Stomach (tissue), 9 donors: ENCODE measurements around the gene MOB3B. TPM values are rescaled to one million over a fixed set of nuclear protein-coding genes. Genes with fewer than 3 reads are reported as not detected.

Experiments
- DNase-seq, 2 donors: peaks; one replicate each; pipeline versions ENCODE4 v3.0.0 to v3.0.0-alpha.2; 2013 to 2019
- H3K27ac ChIP-seq, 5 donors: fragments of 200-600 bp in 4 of 5; sonication (generic) in 4 of 5; one replicate each; pipeline ENCODE4 v1.5.1; 2013 to 2019; ENCODE audit warnings: mild to moderate bottlenecking in 1 of 5, moderate library complexity in 1 of 5
- H3K27me3 ChIP-seq, 3 donors: fragments of 200-600 bp; sonication (generic); one replicate each; pipeline ENCODE4 v1.5.1; 2017 to 2019; ENCODE audit warnings: mixed run types in 1 of 3
- H3K36me3 ChIP-seq, 4 donors: fragments of 200-600 bp; sonication (generic); 1 replicate in 3 of 4; 2 replicates in 1 of 4; pipeline ENCODE4 v1.5.1; 2016 to 2019
- H3K4me1 ChIP-seq, 4 donors: fragments of 200-600 bp; sonication (generic); one replicate each; pipeline ENCODE4 v1.5.1; 2016 to 2019
- H3K4me3 ChIP-seq, 4 donors: fragments of 200-600 bp; sonication (generic) in 3 of 4; one replicate each; pipeline ENCODE4 v1.5.1; 2016 to 2019; ENCODE audit warnings: mild to moderate bottlenecking in 1 of 4
- H3K9me3 ChIP-seq, 4 donors: fragments of 200-600 bp; sonication (generic); one replicate each; pipeline ENCODE4 v1.5.1; 2016 to 2019
- EP300 ChIP-seq: sonication (generic); formaldehyde crosslinking; IDR thresholded peaks from one replicate; pipeline ENCODE4 v1.6.1; 2017; ENCODE audit warnings: antibody characterized with exemption
- POLR2A ChIP-seq, 4 donors: fragments of 450-650 bp; IDR thresholded peaks; one replicate each; pipeline ENCODE4 v1.6.1; 2016; ENCODE audit warnings: antibody characterized with exemption in 4 of 4, control low read depth in 2 of 4, mild to moderate bottlenecking in 1 of 4, moderate library complexity in 1 of 4
- POLR2AphosphoS5 ChIP-seq, 3 donors: sonication (generic); formaldehyde crosslinking; IDR thresholded peaks; one replicate each; pipeline ENCODE4 v1.6.1; 2016; ENCODE audit warnings: antibody characterized with exemption in 3 of 3
- WGBS, 5 donors: extraction: QIAGEN DNeasy Blood & Tissue Kit in 3 of 5; methylation state at CpG; one replicate each; pipeline versions ENCODE4 v1.1.5 to v1.1.7; 2013 to 2018; 5-methylcytosine and 5-hydroxymethylcytosine counted together
- intact Hi-C: fragments of 100-400 bp; cut with DNase I; formaldehyde crosslinking; loops from one replicate; pipeline ENCODE4 v1.15.1; 2023; ENCODE audit warnings: low total_unique reads
- polyA plus RNA-seq, 3 donors: library from polyadenylated mRNA; stranded (reverse); fragments of 200-250 nt; gene quantifications; one replicate each; pipeline ENCODE4 v1.2.3, GENCODE V29; 2013
- total RNA-seq, 5 donors: library from RNA; depleted of rRNA; stranded (reverse); fragments of >200 nt; gene quantifications; one replicate each; pipeline versions ENCODE4 v1.1.0 to v1.2.3, GENCODE V29; 2014 to 2016
- TF ChIP-seq, protein P1 (sequence below), 7 experiments: fragments of 450-650 bp in 4 of 7; fragments of 200-600 bp in 3 of 7; sonication (generic) in 3 of 7; IDR thresholded peaks; one replicate each; pipeline ENCODE4 v1.5.1; 2016 to 2019; ENCODE audit warnings: antibody characterized with exemption in 7 of 7, control low read depth in 2 of 7, mild to moderate bottlenecking in 1 of 7
- donor health status: healthy with polysubstance abuse.
- donor health status: Bipolar disorder and iron deficiency.
- donor health status: healthy.

Gene MOB3B
- total and polyA plus RNA-seq, 8 donors: 4.0 to 32.7 (median 9.7) TPM

- Histone ChIP-seq H3K36me3 (peaks cover 18 to 72% (median 55%) of the 10 kb centered on the region in 4 donors), H3K4me1 (peaks cover 0 to 9% (median 3%) of the 10 kb centered on the region in 4 donors), H3K27ac (peak overlapping the region in 1 of 5 donors; percentile 39), H3K27me3 (no peaks in the 10 kb centered on the region), H3K4me3 (no peak overlapping the region), H3K9me3 (no peaks in the 10 kb centered on the region)
- peak in 1 of 2 donors; percentile 73 for DNase-seq
- intact Hi-C loops: no loop called here
- 37 to 47% (median 41%) methylated on average over 10 of the region's 10 CpGs for WGBS, 5 donors
- TF ChIP-seq, protein P1, sequence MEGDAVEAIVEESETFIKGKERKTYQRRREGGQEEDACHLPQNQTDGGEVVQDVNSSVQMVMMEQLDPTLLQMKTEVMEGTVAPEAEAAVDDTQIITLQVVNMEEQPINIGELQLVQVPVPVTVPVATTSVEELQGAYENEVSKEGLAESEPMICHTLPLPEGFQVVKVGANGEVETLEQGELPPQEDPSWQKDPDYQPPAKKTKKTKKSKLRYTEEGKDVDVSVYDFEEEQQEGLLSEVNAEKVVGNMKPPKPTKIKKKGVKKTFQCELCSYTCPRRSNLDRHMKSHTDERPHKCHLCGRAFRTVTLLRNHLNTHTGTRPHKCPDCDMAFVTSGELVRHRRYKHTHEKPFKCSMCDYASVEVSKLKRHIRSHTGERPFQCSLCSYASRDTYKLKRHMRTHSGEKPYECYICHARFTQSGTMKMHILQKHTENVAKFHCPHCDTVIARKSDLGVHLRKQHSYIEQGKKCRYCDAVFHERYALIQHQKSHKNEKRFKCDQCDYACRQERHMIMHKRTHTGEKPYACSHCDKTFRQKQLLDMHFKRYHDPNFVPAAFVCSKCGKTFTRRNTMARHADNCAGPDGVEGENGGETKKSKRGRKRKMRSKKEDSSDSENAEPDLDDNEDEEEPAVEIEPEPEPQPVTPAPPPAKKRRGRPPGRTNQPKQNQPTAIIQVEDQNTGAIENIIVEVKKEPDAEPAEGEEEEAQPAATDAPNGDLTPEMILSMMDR (IDR thresholded peaks at IDR 0.05): peak in 5 of 7 experiments; percentile 1 to 58 (median 37)
- peak in 1 of 3 donors; percentile 17 for TF ChIP-seq POLR2AphosphoS5 (IDR thresholded peaks at IDR 0.05)
- TF ChIP-seq EP300: no peak
These were observed 18.6 kb upstream of the MOB3B start for GRCh38 chr9:27548055-27548741.

DNA sequence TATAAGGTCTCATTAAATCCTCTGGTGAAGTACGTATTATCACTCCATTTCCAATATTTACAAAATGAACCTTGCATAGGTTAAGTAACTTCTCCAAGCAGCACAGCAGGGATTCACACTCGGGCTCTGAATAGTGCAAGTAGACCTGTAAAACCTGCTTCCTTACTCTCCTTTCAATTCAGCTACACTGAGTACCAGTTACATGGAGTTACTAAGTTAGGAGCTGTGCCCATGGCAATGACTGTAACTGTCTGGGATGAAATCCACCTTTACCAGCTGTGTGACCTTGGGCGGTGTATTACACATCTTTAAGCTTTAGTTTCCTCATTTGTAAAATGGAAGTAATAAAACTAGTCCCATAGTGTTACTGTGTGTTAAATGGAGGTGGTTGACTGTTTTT, 15.9 kb upstream of the MOB3B start:
- Histone ChIP-seq H3K4me1 (peaks cover under 1 to 24% (median 6%) of the 10 kb centered on the region in 4 donors), H3K27ac (no peak overlapping the region), H3K9me3 (no peaks in the 10 kb centered on the region), H3K36me3 (peaks cover 10 to 45% (median 29%) of the 10 kb centered on the region in 4 donors), H3K4me3 (no peak overlapping the region), H3K27me3 (no peaks in the 10 kb centered on the region)
- intact Hi-C loops: no loop called here
- 90 to 96% (median 95%) methylated on average over 3 of the region's 3 CpGs for WGBS, 5 donors
- DNase-seq: no peak
- TF ChIP-seq, protein P1 (IDR thresholded peaks at IDR 0.05): no peak
- no peak for TF ChIP-seq EP300
- no peak for TF ChIP-seq POLR2A (IDR thresholded peaks at IDR 0.05)
- no peak for TF ChIP-seq POLR2AphosphoS5 (IDR thresholded peaks at IDR 0.05)

GRCh38 chr9:27542508-27542907, 12.9 kb upstream of the MOB3B start:
- intact Hi-C loops: no loop called here
- Histone ChIP-seq H3K36me3 (peaks cover 0 to 21% (median 13%) of the 10 kb centered on the region in 4 donors), H3K27me3 (no peaks in the 10 kb centered on the region), H3K4me1 (peaks cover 12 to 40% (median 15%) of the 10 kb centered on the region in 4 donors), H3K4me3 (no peak overlapping the region), H3K27ac (no peak overlapping the region), H3K9me3 (no peaks in the 10 kb centered on the region)
- TF ChIP-seq POLR2A (IDR thresholded peaks at IDR 0.05) (no peak), EP300 (no peak), POLR2AphosphoS5 (IDR thresholded peaks at IDR 0.05) (no peak)
- TF ChIP-seq, protein P1 (IDR thresholded peaks at IDR 0.05): no peak
- 71 to 95% (median 83%) methylated on average over 2 of the region's 2 CpGs for WGBS, 5 donors
- no peak for DNase-seq

DNA sequence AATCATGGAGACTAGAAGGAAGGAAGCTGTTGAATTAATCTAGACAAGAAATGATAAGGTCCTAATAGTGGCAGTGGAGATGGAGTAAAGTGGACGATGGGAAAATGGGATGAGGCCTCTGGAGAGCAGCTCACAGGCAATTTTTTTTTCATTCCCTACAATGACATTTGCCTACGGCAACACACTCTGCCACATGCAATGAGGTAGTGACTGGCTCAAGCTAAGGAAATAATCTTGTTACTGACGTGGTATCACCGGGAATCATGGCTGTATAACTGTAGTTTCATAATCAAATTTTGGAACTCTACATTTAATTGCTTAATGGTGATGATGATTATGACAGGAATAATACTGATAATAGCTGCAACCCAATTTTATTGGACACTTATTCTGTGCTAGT, 12.1 kb upstream of the MOB3B start:
- WGBS, 5 donors: 49 to 97% (median 90%) methylated on average over 4 of the region's 4 CpGs
- TF ChIP-seq POLR2A (IDR thresholded peaks at IDR 0.05) (no peak), POLR2AphosphoS5 (IDR thresholded peaks at IDR 0.05) (no peak), EP300 (no peak)
- TF ChIP-seq, protein P1 (IDR thresholded peaks at IDR 0.05): no peak
- Histone ChIP-seq H3K4me3 (no peak overlapping the region), H3K36me3 (peaks cover 0 to 18% (median 12%) of the 10 kb centered on the region in 4 donors), H3K27me3 (no peaks in the 10 kb centered on the region), H3K9me3 (no peaks in the 10 kb centered on the region), H3K4me1 (peaks cover 14 to 46% (median 16%) of the 10 kb centered on the region in 4 donors), H3K27ac (peak overlapping the region in 1 of 5 donors; percentile 87)
- intact Hi-C loops: no loop called here
- no peak for DNase-seq
